ENCODE data around the gene MTIF2.
"Not testable (repeated sequence)": the region's sequence is repeated elsewhere in the genome, so short reads cannot be mapped to it uniquely, and the experiment has no call there.

The MTIF2 gene

DNA sequence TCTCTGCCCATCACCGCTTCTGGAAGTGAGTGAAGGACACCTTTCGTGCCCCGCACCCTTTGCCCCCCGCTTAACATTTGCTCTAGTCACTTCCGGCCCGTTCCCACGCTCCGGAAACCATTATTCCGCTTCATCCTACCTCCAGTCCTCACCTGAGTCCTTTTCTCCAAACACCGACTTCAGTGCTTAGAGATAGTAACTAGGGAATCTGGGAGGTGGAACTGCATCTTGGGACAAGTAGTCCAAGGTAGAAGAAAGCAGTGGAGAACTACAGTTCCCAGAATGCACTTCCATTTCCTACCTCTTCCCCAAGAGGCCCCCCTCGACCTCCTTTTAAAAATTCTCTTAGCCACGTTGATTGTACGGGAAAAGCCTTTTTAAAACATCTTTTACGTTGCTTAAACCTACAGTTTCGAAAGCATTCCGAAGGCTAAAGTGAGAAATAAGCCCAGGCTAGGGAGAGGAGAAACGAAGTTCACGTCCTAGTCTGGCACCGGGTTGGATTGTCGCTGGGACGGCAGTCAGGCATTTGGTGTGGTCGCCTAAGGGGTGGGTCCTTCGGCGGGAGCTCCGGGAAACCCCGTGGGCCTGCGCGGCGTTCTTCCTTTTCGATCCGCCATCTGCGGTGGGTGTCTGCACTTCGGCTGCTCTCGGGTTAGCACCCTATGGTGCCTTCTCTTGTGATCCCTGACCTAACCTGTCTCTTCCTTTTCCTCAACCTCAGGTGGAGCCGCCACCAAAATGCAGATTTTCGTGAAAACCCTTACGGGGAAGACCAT lies 36.8 kb downstream of the MTIF2 start, which contains the start of the genes CLHC1 and RPS27A:
CLHC1 (minus strand) TSS at position 210 of the 779 bp plus-strand sequence. CDS start 9,882 bp downstream, outside the sequence.
RPS27A (plus strand) TSS at position 605 of the 779 bp plus-strand sequence; CDS start at position 742, 137 bp downstream.
- peak within 1 kb of the TSS; percentile 90 for H3K4me3 ChIP-seq (ENCODE audit: low read depth, low read length)
- POLR2A ChIA-PET, result interaction anchor here (0.6 to 1.1 kb wide), 3 partner anchors 9 to 184 kb away, joined by 3 to 10 read pairs (median 3); no protein-coding TSS in a partner anchor
- DNase-seq (ENCODE audit: low read depth, low spot score), result peak; percentile 74
- TF ChIP-seq, protein P1, sequence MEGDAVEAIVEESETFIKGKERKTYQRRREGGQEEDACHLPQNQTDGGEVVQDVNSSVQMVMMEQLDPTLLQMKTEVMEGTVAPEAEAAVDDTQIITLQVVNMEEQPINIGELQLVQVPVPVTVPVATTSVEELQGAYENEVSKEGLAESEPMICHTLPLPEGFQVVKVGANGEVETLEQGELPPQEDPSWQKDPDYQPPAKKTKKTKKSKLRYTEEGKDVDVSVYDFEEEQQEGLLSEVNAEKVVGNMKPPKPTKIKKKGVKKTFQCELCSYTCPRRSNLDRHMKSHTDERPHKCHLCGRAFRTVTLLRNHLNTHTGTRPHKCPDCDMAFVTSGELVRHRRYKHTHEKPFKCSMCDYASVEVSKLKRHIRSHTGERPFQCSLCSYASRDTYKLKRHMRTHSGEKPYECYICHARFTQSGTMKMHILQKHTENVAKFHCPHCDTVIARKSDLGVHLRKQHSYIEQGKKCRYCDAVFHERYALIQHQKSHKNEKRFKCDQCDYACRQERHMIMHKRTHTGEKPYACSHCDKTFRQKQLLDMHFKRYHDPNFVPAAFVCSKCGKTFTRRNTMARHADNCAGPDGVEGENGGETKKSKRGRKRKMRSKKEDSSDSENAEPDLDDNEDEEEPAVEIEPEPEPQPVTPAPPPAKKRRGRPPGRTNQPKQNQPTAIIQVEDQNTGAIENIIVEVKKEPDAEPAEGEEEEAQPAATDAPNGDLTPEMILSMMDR (IDR thresholded peaks at IDR 0.05; ENCODE audit: insufficient read depth, low read length, missing control alignments), result no peak
- CTCF ChIA-PET, result interaction anchor here (1.0 to 1.3 kb wide), 2 partner anchors 200 to 333 kb away, joined by 3 to 4 read pairs; no protein-coding TSS in a partner anchor

DNA sequence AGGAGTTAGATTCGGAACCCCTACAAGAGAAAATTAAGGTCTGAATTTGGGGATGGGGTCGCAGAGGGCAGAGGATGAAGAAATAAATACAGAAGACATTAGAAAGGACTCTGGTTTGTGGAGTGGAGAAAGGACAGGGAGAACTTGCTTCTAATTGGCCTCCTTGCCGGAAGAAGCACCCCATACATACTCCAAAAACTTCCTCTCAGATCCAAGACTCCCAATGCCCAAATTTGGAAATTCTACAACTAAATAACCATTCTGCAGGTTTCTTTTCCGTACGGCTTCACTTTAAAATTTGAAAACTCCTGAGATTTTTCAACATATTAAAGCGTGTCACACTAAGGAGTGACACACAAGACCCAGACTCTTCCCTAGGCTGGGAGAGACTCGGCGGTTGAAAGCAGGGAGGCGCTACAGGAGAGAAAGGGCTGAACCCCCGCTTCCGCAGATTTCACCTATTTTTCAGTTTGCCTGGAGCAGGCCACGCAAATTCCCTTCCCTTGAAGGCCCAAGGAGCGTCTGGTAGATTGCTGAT lies 37.4 kb downstream of the MTIF2 start:
- peak overlapping the region; percentile 90 for H3K4me3 ChIP-seq (ENCODE audit: low read depth, low read length)
- no peak for DNase-seq (ENCODE audit: low read depth, low spot score)
- ChIA-PET CTCF (interaction anchor here (1.0 kb wide), 1 partner anchor 393 kb away, joined by 4 read pairs; no protein-coding TSS in a partner anchor), POLR2A (no interaction called here)
- TF ChIP-seq, protein P1 (IDR thresholded peaks at IDR 0.05; ENCODE audit: insufficient read depth, low read length, missing control alignments), result no peak

DNA sequence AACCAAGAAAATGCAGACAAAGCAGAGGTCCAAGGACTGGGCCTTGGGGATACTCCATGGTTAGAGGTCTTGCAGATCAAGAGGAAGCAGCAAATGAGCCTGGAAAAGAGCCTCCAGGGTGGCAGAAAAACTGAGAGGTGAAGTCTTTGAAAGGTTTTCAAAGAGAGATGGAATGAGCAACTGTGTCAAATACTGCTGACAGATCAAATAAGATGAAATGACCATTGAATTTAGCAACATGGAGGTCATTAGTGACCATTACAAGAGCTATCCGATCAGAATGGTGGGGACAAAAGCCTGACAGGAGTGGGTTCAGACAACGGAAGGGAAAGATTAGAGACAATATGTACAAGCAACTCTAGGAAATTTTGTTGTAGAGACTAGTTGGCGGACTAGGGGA lies 38.5 kb downstream of the MTIF2 start:
- no peak for DNase-seq (ENCODE audit: low read depth, low spot score)
- CTCF ChIA-PET, result interaction anchor here (1.0 kb wide), 1 partner anchor 392 kb away, joined by 4 read pairs; no protein-coding TSS in a partner anchor
- POLR2A ChIA-PET, result no interaction called here
- TF ChIP-seq, protein P1 (IDR thresholded peaks at IDR 0.05; ENCODE audit: insufficient read depth, low read length, missing control alignments), result no peak
- H3K4me3 ChIP-seq (ENCODE audit: low read depth, low read length), result no peak overlapping the region

DNA sequence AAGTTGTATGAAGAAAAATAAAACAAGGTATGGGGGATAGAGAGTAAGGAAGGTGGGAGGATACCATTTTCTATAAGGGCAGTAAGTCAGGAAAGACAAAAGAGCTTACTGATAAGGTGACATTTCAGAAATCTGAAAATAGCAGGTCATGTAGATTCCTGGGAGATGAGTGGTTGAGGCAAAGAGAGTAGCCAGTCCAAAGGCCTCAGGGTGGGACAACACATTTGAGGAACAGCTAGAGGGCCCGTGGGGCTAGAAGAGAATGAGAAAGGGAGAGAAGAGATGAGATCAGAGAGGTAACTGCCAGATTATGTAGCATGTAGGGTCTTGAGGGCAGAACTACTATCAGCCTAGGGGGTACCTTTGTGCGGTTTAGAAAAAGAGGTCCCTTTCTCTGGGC lies 39.8 kb downstream of the MTIF2 start:
- ChIA-PET CTCF (interaction anchor here (2.1 kb wide), 1 partner anchor 330 kb away, joined by 8 read pairs; no protein-coding TSS in a partner anchor), POLR2A (no interaction called here)
- no peak overlapping the region for H3K4me3 ChIP-seq (ENCODE audit: low read depth, low read length)
- DNase-seq (ENCODE audit: low read depth, low spot score), result no peak
- TF ChIP-seq, protein P1 (IDR thresholded peaks at IDR 0.05; ENCODE audit: insufficient read depth, low read length, missing control alignments), result no peak

DNA sequence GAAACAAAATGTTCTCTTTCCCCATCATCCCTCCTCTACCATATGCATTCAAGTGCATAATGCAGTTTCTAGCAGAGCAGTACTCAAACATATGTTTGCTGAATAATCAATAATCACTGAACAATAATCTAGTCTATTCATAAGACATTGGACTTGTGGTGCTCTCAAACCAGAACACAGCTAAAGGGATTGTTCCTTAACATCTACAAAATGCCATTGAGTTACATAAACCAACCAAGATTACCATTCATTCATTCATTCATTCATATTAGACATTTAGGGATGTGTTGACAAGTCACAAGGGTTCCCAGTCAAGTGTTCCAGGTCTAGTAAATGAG lies 40.8 kb downstream of the MTIF2 start:
- ChIA-PET POLR2A (no interaction called here), CTCF (interaction anchor here (1.9 to 2.1 kb wide), 2 partner anchors 10 to 329 kb away, joined by 4 to 8 read pairs; no protein-coding TSS in a partner anchor)
- no peak overlapping the region for H3K4me3 ChIP-seq (ENCODE audit: low read depth, low read length)
- no peak for DNase-seq (ENCODE audit: low read depth, low spot score)
- TF ChIP-seq, protein P1 (IDR thresholded peaks at IDR 0.05; ENCODE audit: insufficient read depth, low read length, missing control alignments), result no peak

DNA sequence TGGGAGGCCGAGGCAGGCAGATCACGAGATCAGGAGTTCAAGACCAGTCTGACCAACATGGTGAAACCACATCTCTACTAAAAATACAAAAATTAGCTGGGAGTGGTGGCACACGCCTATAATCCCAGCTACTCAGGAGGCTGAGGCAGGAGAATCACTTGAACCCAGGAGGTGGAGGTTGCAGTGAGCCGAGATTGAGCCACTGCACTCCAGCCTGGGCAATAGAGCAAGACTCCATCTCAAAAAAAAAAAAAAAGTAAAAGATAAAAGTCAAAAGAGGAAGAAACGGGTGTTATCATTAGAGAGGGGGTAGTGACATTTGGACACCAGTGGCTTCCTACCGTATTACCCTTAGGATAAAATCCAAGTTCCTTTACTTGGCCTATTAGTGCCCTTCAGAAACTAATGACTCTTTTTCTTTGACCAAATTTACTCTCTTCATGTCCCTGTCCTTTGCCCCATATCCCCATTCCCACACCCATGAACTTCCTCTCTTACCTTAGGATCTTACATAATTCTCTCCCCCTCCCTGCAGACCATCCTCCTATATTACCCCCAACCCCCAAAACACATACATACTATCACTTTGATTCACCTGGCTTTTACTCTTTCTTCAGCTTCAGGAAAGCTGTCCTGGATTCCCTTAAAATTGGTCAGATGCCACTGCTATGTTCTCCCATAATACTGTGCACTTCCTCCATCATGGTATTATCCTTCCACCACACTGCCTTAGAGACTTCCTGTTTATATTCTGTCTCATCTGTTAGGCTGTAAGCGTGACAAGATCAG lies 41.4 kb downstream of the MTIF2 start:
- H3K4me3 ChIP-seq (ENCODE audit: low read depth, low read length); DNase-seq (ENCODE audit: low read depth, low spot score); POLR2A ChIA-PET: not testable (repeated sequence)
- CTCF ChIA-PET, result interaction anchor here (1.9 kb wide), 1 partner anchor 9 kb away, joined by 4 read pairs; no protein-coding TSS in a partner anchor
